Measurements from ENCODE around the gene PRRT2.
"Not testable (repeated sequence)": the region's sequence is repeated elsewhere in the genome, so short reads cannot be mapped to it uniquely, and the experiment has no call there.

PRRT2 gene

GRCh38 chr16:29811896-29812665 is at the start of gene PRRT2:
Gene PRRT2, plus strand, starts transcription at chr16:29812193. Its CDS starts 862 bp downstream, at chr16:29813055.
- peak; percentile 38 for DNase-seq

GRCh38 chr16:29763326-29763725 is 48.7 kb upstream of the PRRT2 start:
- DNase-seq, result no peak

- DNase-seq, result no peak
These were observed 46.6 kb upstream of the PRRT2 start for GRCh38 chr16:29765167-29766032.

GRCh38 chr16:29766571-29766970 is 45.4 kb upstream of the PRRT2 start:
- DNase-seq, result no peak

GRCh38 chr16:29767062-29767461 is 44.9 kb upstream of the PRRT2 start:
- DNase-seq, result no peak

- DNase-seq, result no peak
These were observed 42.5 kb upstream of the PRRT2 start for GRCh38 chr16:29769507-29769906.

- no peak for DNase-seq
These were observed 41.6 kb upstream of the PRRT2 start for GRCh38 chr16:29770250-29770929.

- DNase-seq, result not testable (repeated sequence)
These were observed 39.7 kb upstream of the PRRT2 start for GRCh38 chr16:29772330-29772729.

- no peak for DNase-seq
These were observed 37.3 kb upstream of the PRRT2 start for GRCh38 chr16:29774730-29775129.

- peak; percentile 50 for DNase-seq
These were observed 36.1 kb upstream of the PRRT2 start for GRCh38 chr16:29775742-29776408.

GRCh38 chr16:29777576-29778350 is 34.2 kb upstream of the PRRT2 start, which contains the start of gene ZG16:
Gene ZG16, plus strand, starts transcription at chr16:29778256. Its CDS starts 1,011 bp downstream, at chr16:29779267.
- DNase-seq, result no peak

- no peak for DNase-seq
These were observed 32.5 kb upstream of the PRRT2 start for GRCh38 chr16:29779474-29779873.

- DNase-seq, result not testable (repeated sequence)
These were observed 28.7 kb upstream of the PRRT2 start for GRCh38 chr16:29783094-29783953.

GRCh38 chr16:29784157-29784556 is 27.8 kb upstream of the PRRT2 start:
- no peak for DNase-seq

GRCh38 chr16:29784901-29785500 is 27.0 kb upstream of the PRRT2 start:
- DNase-seq, result no peak

GRCh38 chr16:29787155-29787554 is 24.8 kb upstream of the PRRT2 start:
- not testable (repeated sequence) for DNase-seq

- no peak for DNase-seq
These were observed 22.2 kb upstream of the PRRT2 start for GRCh38 chr16:29789775-29790182.

GRCh38 chr16:29790183-29790948 is 21.6 kb upstream of the PRRT2 start, which contains the start of gene KIF22:
Gene KIF22, plus strand, starts transcription at chr16:29790751. Its CDS starts 9 bp downstream, at chr16:29790760.
- peak; percentile 94 for DNase-seq
